Aorta (tissue), 5 donors: ENCODE data around the gene PORCN. TPM values are rescaled to one million over a fixed set of nuclear protein-coding genes. Genes with fewer than 3 reads are reported as not detected.

Source experiments
- ATAC-seq: fragments of 200-7000 bp; cut with Tn5 transposase; one replicate; pipeline ENCODE4 v1.9.1; 2022; ENCODE audit warnings: moderate library complexity; ENCODE audit not compliant: low FRiP score
- DNase-seq, 2 donors: peaks; one replicate each; pipeline ENCODE4 v3.0.0-alpha.2; 2020
- H3K27ac ChIP-seq, 2 donors: one replicate each; pipeline ENCODE4 v1.5.1; 2013; ENCODE audit warnings: low read length in 2 of 2, mild to moderate bottlenecking in 2 of 2, moderate library complexity in 2 of 2, control low read depth in 1 of 2, inconsistent platforms in 1 of 2, low read depth in 1 of 2
- H3K27me3 ChIP-seq, 2 donors: one replicate each; pipeline ENCODE4 v1.6.1; 2013; ENCODE audit warnings: control low read depth in 1 of 2, low read length in 1 of 2, mild to moderate bottlenecking in 1 of 2, moderate library complexity in 1 of 2; ENCODE audit not compliant: insufficient read depth in 2 of 2, control insufficient read depth in 1 of 2
- H3K36me3 ChIP-seq, 2 donors: one replicate each; pipeline ENCODE4 v1.6.1; 2013; ENCODE audit warnings: control low read depth in 1 of 2, low read length in 1 of 2, mild to moderate bottlenecking in 1 of 2; ENCODE audit not compliant: insufficient read depth in 2 of 2, control insufficient read depth in 1 of 2
- H3K4me1 ChIP-seq, 2 donors: one replicate each; pipeline ENCODE4 v1.6.1; 2013; ENCODE audit warnings: low read length in 2 of 2, control low read depth in 1 of 2, mild to moderate bottlenecking in 1 of 2, moderate library complexity in 1 of 2; ENCODE audit not compliant: insufficient read depth in 2 of 2, control insufficient read depth in 1 of 2
- H3K4me3 ChIP-seq, 2 donors: one replicate each; pipeline ENCODE4 v1.5.1; 2013; ENCODE audit warnings: low read length in 2 of 2, control low read depth in 1 of 2, mild to moderate bottlenecking in 1 of 2
- H3K9me3 ChIP-seq: one replicate; pipeline ENCODE4 v1.6.1; 2013; ENCODE audit warnings: mild to moderate bottlenecking, low read length; ENCODE audit not compliant: control insufficient read depth
- WGBS, 2 donors: extraction: QIAGEN DNeasy Blood & Tissue Kit; methylation state at CpG; one replicate each; pipeline ENCODE4 v1.1.7; 2013; 5-methylcytosine and 5-hydroxymethylcytosine counted together
- intact Hi-C, 2 donors: fragments of 100-400 bp; cut with DNase I; formaldehyde crosslinking; loops; one replicate each; pipeline versions ENCODE4 v1.14.2 to v1.15.0; 2022
- polyA plus RNA-seq, 2 donors: library from polyadenylated mRNA; stranded (reverse); fragments of 200-250 nt; gene quantifications; one replicate each; pipeline ENCODE4 v1.2.3, GENCODE V29; 2013
- total RNA-seq, 2 donors: library from RNA; stranded (reverse); fragmentation: NEBNext Ultra II Directional; extraction: Animal tissue kit (Norgen Biotek cat#: 25700); gene quantifications; one replicate each; pipeline ENCODE4 v1.2.1, GENCODE V29; 2021
- donor health status: healthy with polysubstance abuse.
- donor health status: Bipolar disorder and iron deficiency.
- donor health status: DM: no; HTN: no; CAD: no.
- donor health status: DM: no; HTN: no; CAD: no.
- donor health status: DM: yes; HTN: yes; CAD: no.

The PORCN gene
- total and polyA plus RNA-seq, 4 donors = 4.5 to 18.7 (median 11.1) TPM

GRCh38 chrX:48480583-48480982 lies 28.2 kb upstream of the PORCN start:
- Histone ChIP-seq H3K27me3 (no peaks in the 10 kb centered on the region), H3K36me3 (peaks cover 0 to 2% of the 10 kb centered on the region in 2 donors), H3K4me3 (no peak overlapping the region), H3K4me1 (no peaks in the 10 kb centered on the region), H3K9me3 (no peaks in the 10 kb centered on the region), H3K27ac (no peak overlapping the region)
- WGBS, 2 donors = 73 to 84% methylated on average over 3 of the region's 3 CpGs
- no peak for ATAC-seq
- intact Hi-C loops = no loop called here
- no peak for DNase-seq

GRCh38 chrX:48482526-48482925 lies 26.3 kb upstream of the PORCN start:
- intact Hi-C loops = no loop called here
- Histone ChIP-seq H3K36me3 (peaks cover 0 to 2% of the 10 kb centered on the region in 2 donors), H3K9me3 (no peaks in the 10 kb centered on the region), H3K4me3 (no peak overlapping the region), H3K4me1 (no peaks in the 10 kb centered on the region), H3K27ac (no peak overlapping the region), H3K27me3 (no peaks in the 10 kb centered on the region)
- ATAC-seq (no peak), DNase-seq (peak in 1 of 2 donors; percentile 59)
- 70 to 79% methylated on average over 7 of the region's 7 CpGs for WGBS, 2 donors

GRCh38 chrX:48487362-48487798 lies 21.4 kb upstream of the PORCN start:
- peak; percentile 13 for ATAC-seq
- Histone ChIP-seq H3K4me1 (no peaks in the 10 kb centered on the region), H3K27ac (no peak overlapping the region), H3K36me3 (peaks cover 0 to under 1% of the 10 kb centered on the region in 2 donors), H3K4me3 (no peak overlapping the region), H3K27me3 (no peaks in the 10 kb centered on the region), H3K9me3 (no peaks in the 10 kb centered on the region)
- DNase-seq = peak in 1 of 2 donors; percentile 35
- 81 to 87% methylated on average over 10 of the region's 10 CpGs for WGBS, 2 donors
- intact Hi-C loops = no loop called here

GRCh38 chrX:48488034-48488433 lies 20.8 kb upstream of the PORCN start:
- Histone ChIP-seq H3K4me1 (no peaks in the 10 kb centered on the region), H3K27ac (no peak overlapping the region), H3K36me3 (no peaks in the 10 kb centered on the region), H3K9me3 (no peaks in the 10 kb centered on the region), H3K4me3 (no peak overlapping the region), H3K27me3 (no peaks in the 10 kb centered on the region)
- intact Hi-C loops = no loop called here
- 84 to 92% methylated on average over 3 of the region's 3 CpGs for WGBS, 2 donors
- ATAC-seq (no peak), DNase-seq (peak in 1 of 2 donors; percentile 16)

GRCh38 chrX:48489296-48489695 lies 19.5 kb upstream of the PORCN start:
- no peaks in the 10 kb centered on the region for H3K27me3 ChIP-seq
- ATAC-seq (no peak), DNase-seq (peak in 1 of 2 donors; percentile 41)
- no peak overlapping the region for H3K4me3 ChIP-seq
- no peaks in the 10 kb centered on the region for H3K4me1 ChIP-seq
- H3K27ac ChIP-seq = no peak overlapping the region
- no peaks in the 10 kb centered on the region for H3K36me3 ChIP-seq
- intact Hi-C loops = no loop called here
- no peaks in the 10 kb centered on the region for H3K9me3 ChIP-seq
- WGBS, 2 donors = 81 to 88% methylated on average over 8 to 9 of the region's 9 CpGs

- Histone ChIP-seq H3K9me3 (no peaks in the 10 kb centered on the region), H3K4me3 (no peak overlapping the region), H3K27me3 (no peaks in the 10 kb centered on the region), H3K4me1 (no peaks in the 10 kb centered on the region), H3K27ac (no peak overlapping the region), H3K36me3 (no peaks in the 10 kb centered on the region)
- ATAC-seq (no peak), DNase-seq (peak in 1 of 2 donors; percentile 4)
- intact Hi-C loops = no loop called here
- 85 to 89% methylated on average over 2 of the region's 2 CpGs for WGBS, 2 donors
These were observed 18.9 kb upstream of the PORCN start for GRCh38 chrX:48489892-48490291.

- 74 to 75% methylated on average over 8 of the region's 8 CpGs for WGBS, 2 donors
- intact Hi-C loops = no loop called here
- DNase-seq = peak in 1 of 2 donors; percentile 27
These were observed 18.1 kb upstream of the PORCN start for GRCh38 chrX:48490661-48491060.

GRCh38 chrX:48491809-48492208 lies 17.0 kb upstream of the PORCN start:
- Histone ChIP-seq H3K36me3 (no peaks in the 10 kb centered on the region), H3K4me1 (no peaks in the 10 kb centered on the region), H3K9me3 (no peaks in the 10 kb centered on the region), H3K27ac (no peak overlapping the region), H3K27me3 (no peaks in the 10 kb centered on the region), H3K4me3 (no peak overlapping the region)
- WGBS, 2 donors = 90% methylated on average over 9 of the region's 9 CpGs
- DNase-seq (peak in 1 of 2 donors; percentile 40), ATAC-seq (no peak)
- intact Hi-C loops = no loop called here

More at GRCh38 chrX:48490661-48491060, 18.1 kb upstream of the PORCN start:
- H3K4me3 ChIP-seq = no peak overlapping the region
- no peaks in the 10 kb centered on the region for H3K4me1 ChIP-seq
- no peaks in the 10 kb centered on the region for H3K36me3 ChIP-seq
- no peaks in the 10 kb centered on the region for H3K27me3 ChIP-seq
- H3K9me3 ChIP-seq = no peaks in the 10 kb centered on the region
- H3K27ac ChIP-seq = no peak overlapping the region
- ATAC-seq = no peak

GRCh38 chrX:48492293-48492910 lies 16.4 kb upstream of the PORCN start:
- no peaks in the 10 kb centered on the region for H3K27me3 ChIP-seq
- no peak overlapping the region for H3K4me3 ChIP-seq
- H3K4me1 ChIP-seq = no peaks in the 10 kb centered on the region
- H3K9me3 ChIP-seq = no peaks in the 10 kb centered on the region
- peak in 1 of 2 donors; percentile 41 for DNase-seq
- no peak overlapping the region for H3K27ac ChIP-seq
- intact Hi-C loops = no loop called here
- WGBS, 2 donors = 71 to 75% methylated on average over 7 of the region's 7 CpGs
- ATAC-seq = no peak
- no peaks in the 10 kb centered on the region for H3K36me3 ChIP-seq
